ENCODE measurements around the gene MEGF9.

MEGF9 gene

DNA sequence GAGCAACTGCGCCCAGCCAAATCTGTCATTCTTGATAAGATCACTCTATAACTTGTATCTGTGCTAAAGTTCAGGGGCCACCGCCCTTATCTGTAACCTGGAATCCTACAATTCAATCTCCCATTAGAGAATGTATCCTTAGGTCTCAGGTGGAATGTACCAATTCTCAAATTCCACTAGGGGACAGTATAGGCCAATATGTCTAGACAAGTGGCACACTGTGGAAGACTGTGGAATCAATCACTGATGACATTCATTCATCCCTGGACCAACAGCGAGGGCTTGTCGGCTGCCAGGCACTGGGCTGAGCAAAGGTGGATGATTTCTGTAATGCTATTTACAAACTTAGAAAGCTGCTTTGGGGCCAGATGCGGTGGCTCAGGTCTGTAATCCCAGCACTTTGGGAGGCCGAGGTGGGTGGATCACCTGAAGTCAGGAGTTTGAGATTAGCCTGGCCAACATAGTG, 28.7 kb upstream of the MEGF9 start:
- no peak for DNase-seq
- Histone ChIP-seq H3K27me3 (no peaks in the 10 kb centered on the region), H3K4me1 (no peaks in the 10 kb centered on the region), H3K9me3 (no peaks in the 10 kb centered on the region), H3K36me3 (no peaks in the 10 kb centered on the region), H3K27ac (no peak overlapping the region), H3K4me3 (no peak overlapping the region)
- TF ChIP-seq, protein P1, sequence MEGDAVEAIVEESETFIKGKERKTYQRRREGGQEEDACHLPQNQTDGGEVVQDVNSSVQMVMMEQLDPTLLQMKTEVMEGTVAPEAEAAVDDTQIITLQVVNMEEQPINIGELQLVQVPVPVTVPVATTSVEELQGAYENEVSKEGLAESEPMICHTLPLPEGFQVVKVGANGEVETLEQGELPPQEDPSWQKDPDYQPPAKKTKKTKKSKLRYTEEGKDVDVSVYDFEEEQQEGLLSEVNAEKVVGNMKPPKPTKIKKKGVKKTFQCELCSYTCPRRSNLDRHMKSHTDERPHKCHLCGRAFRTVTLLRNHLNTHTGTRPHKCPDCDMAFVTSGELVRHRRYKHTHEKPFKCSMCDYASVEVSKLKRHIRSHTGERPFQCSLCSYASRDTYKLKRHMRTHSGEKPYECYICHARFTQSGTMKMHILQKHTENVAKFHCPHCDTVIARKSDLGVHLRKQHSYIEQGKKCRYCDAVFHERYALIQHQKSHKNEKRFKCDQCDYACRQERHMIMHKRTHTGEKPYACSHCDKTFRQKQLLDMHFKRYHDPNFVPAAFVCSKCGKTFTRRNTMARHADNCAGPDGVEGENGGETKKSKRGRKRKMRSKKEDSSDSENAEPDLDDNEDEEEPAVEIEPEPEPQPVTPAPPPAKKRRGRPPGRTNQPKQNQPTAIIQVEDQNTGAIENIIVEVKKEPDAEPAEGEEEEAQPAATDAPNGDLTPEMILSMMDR (IDR thresholded peaks at IDR 0.05), result peak; percentile 29 to 32
- intact Hi-C loops (cut with DNase I; ENCODE audit: low total_unique reads), result no loop called here

DNA sequence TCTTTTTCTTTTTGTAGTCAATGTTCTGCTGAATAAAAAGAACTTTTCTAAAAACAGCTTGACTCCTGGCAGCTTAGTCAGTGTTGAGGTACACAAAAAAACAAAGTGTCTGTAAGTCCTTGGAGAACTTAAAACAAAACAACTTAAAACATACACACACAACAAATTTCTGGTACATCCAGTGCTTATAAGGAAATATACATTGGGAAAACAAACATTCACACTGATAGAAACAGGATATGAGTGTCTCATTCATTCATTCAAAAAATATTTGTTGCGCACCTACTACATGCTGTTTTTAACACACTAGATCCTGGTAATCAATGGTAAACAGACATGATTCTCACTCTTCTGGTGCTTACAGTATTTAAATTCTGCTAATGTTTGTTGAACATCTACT, 27.4 kb upstream of the MEGF9 start:
- Histone ChIP-seq H3K27me3 (no peaks in the 10 kb centered on the region), H3K9me3 (no peaks in the 10 kb centered on the region), H3K4me3 (no peak overlapping the region), H3K4me1 (no peaks in the 10 kb centered on the region), H3K27ac (no peak overlapping the region), H3K36me3 (no peaks in the 10 kb centered on the region)
- intact Hi-C loops (cut with DNase I; ENCODE audit: low total_unique reads), result no loop called here
- DNase-seq, result no peak
- TF ChIP-seq, protein P1 (IDR thresholded peaks at IDR 0.05), result no peak

DNA sequence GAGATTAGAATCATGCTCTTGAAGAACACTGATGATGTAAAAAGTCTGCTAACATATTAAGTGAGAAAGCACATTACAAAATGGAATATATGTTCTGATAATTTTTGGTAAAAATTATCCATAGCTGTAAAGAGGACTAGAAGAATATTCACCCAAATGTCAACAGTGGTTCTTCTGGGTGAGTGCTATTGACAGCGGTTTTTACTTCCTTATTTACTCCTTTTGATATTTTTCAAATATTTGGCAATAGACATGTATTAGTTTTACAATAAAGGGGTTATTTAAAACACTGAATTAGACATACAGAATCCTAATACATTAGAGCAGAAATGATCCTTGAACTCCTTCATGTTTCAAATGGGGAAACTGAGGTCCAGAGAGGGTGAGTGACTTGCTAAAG, 26.9 kb upstream of the MEGF9 start:
- Histone ChIP-seq H3K4me3 (no peak overlapping the region), H3K36me3 (no peaks in the 10 kb centered on the region), H3K27me3 (no peaks in the 10 kb centered on the region), H3K27ac (no peak overlapping the region), H3K9me3 (no peaks in the 10 kb centered on the region), H3K4me1 (no peaks in the 10 kb centered on the region)
- TF ChIP-seq, protein P1 (IDR thresholded peaks at IDR 0.05), result no peak
- intact Hi-C loops (cut with DNase I; ENCODE audit: low total_unique reads), result no loop called here
- DNase-seq, result no peak

DNA sequence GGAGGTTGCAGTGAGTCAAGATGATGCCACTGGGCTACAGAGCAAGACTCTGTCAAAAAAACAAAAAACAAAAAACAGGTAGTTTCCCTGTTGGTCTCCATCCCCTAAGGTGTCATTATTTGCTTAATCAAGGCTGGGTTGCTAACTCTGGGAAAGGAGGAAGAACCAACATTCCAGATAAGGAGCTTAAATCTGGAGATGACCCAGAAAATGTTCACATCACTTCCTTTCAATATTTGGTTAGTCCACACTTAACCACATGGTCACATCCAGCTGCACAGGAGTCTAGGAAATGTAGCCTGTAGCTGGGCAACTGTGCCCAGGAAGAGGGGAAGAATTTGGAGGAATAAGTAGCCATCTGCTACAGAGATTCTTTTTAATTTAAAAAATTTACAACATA, 25.9 kb upstream of the MEGF9 start:
- Histone ChIP-seq H3K27me3 (no peaks in the 10 kb centered on the region), H3K27ac (no peak overlapping the region), H3K4me1 (peaks cover 0 to 8% (median 3%) of the 10 kb centered on the region in 4 donors), H3K4me3 (no peak overlapping the region), H3K9me3 (no peaks in the 10 kb centered on the region), H3K36me3 (no peaks in the 10 kb centered on the region)
- intact Hi-C loops (cut with DNase I; ENCODE audit: low total_unique reads), result no loop called here
- TF ChIP-seq, protein P1 (IDR thresholded peaks at IDR 0.05), result no peak
- DNase-seq, result no peak

DNA sequence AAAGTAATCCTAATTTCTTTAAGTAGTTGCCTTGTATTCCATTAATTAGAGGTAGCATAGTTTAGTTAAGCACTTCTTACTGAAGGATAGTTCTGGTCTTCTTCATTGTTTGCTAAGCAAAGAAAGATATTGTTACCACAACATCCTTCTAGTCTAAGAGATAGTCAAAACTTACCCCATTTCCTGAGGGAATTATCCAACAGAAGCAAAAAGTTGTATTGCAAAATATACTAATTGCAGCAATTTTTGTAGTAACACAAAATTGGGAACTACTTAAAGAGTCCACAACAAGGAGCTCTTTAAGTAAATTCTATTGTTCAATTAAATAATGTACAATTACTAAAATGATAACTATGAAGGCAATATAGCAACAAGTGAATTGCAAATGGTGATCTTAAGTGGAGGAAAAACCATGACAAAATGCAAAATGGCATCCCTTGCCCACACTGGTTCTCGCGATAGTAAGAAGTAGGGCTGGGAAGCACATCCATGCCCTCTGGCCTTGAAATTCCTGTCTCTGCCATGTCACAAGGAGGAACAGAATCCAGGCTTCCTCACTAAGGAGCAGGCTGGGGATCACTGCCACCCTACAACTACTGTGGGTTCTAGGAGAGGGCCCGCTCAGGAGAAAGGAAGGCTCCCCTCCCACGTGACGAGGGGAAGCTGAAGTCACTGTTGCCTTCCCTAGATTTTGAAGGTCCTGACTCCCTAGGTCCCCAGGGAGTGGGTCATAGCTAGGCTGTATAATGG, 23.3 kb upstream of the MEGF9 start:
- no peaks in the 10 kb centered on the region for H3K27me3 ChIP-seq
- intact Hi-C loops (cut with DNase I; ENCODE audit: low total_unique reads), result no loop called here
- TF ChIP-seq, protein P1 (IDR thresholded peaks at IDR 0.05), result no peak
- no peak for DNase-seq
- H3K4me1 ChIP-seq, result peaks cover 0 to 31% (median 17%) of the 10 kb centered on the region in 4 donors
- H3K36me3 ChIP-seq, result no peaks in the 10 kb centered on the region
- H3K9me3 ChIP-seq, result no peaks in the 10 kb centered on the region
- no peak overlapping the region for H3K4me3 ChIP-seq
- no peak overlapping the region for H3K27ac ChIP-seq

Data from tibial artery (tissue), 4 donors.